HG02840 (cell line): ENCODE results near the gene HTATIP2.
"Not testable (repeated sequence)": the region's sequence is repeated elsewhere in the genome, so short reads cannot be mapped to it uniquely, and the experiment has no call there.

Experiments used
- ATAC-seq: cut with Tn5 transposase; IDR thresholded peaks from one replicate; pipeline ENCODE4 v1.9.1; 2021; ENCODE audit warnings: mild to moderate bottlenecking, moderate library complexity, moderate number of reproducible peaks; ENCODE audit not compliant: unreplicated experiment, low FRiP score

Gene HTATIP2

DNA sequence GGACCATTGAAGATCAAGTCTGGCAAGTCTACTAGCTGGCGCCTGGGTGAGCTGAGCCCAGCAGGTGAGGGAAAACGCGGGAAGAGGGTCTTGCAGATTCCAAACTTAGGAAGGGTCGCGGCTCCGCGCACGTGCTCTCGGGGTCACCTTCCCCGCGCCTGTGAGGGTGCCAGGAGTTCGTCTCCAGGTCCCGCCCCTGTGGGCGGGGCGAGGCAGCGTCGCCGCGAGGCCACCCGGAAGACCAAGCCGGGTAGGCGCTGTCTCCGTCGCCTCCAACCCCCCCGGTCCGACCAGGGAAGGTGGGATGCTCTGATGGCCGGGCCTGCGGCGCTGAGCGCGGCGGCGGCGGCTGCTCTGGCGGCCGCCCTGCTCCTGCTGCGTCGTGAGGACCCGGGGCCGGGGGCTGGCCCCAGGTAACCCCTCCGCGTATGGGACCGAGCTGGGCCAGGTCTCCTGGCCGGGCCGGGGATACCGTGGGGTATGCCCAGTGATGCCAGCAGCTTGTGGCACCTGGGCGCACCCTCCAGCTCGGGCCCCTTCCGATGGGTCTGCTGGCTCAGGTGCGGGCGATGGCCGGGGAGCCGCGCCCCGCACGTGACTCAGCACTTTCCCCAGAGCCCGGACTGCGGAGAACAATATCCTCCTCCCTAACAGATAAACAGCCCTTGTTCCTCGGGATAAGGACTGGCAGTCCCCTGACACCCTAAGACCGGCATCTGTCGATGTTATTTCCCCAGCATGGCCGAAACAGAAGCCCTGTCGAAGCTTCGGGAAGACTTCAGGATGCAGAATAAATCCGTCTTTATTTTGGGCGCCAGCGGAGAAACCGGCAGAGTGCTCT lies at the start of gene HTATIP2:
Gene HTATIP2, plus strand, starts transcription at position 215 of the 841 bp plus-strand sequence. Its CDS starts 524 bp downstream, at position 739.
- peak; percentile 90 for ATAC-seq

DNA sequence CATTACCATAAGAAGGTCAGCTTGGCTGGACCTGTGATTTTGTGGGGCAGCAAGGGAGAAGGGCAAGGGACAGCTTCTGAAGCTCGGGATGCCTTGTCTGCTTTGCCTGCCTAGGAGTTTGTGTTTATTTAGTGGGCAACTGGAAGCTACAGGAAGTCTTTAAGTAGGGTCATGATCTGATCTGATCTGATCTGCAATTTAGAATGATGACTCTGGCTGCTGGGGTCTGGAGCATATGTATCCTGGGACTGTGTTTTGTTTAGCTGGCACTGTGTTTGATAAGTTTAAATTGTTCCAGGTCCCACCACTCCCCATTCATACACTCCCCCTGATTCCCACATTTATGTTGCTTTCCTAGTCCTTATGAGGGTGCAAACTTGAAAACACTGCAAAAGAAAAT lies 47.7 kb upstream of the HTATIP2 start:
- no peak for ATAC-seq

DNA sequence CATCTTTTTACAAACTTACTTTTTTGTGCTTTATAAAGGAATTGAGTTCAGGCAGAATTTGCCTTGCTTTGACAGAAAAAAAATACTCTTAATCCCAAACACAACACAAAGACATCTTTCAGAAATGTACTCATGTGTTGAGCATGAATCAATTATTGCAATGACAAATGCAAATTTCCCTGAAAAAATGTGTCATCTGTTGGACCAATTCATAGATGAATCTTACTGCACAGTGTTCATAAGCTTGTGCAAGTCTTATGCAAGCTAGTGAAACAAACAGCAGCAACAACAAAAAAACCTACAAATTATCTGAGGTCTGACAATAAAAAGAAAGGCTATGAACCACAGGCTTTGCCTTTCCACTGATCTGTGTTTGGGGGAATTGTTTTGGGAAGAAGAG lies 42.3 kb upstream of the HTATIP2 start:
- no peak for ATAC-seq

DNA sequence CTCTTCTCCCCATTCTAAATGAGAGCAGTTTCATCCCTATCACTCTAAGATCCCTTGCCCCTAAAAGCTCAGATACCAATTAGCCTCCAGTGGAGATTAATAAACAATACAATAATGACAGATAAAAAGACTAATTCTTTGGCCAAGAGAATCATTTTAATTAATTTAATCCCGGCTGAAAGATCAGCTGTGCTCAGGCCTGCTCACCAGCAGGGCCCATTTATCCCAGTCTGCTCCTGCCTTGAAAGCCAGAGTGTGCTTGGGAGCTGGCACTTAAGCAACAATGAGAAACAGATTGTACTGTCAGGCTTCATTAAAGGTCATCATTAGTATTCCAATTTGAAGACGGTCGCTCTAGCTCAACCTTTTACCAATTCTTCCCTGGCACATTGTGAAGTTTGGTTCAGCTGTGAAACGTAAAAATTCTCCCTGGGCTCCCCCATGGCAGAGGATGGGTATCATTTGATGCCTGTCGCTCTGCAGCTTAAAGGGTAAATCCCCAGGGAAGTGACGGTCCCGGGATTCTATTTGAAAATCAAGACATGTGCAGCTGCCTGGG lies 36.1 kb upstream of the HTATIP2 start:
- no peak for ATAC-seq

DNA sequence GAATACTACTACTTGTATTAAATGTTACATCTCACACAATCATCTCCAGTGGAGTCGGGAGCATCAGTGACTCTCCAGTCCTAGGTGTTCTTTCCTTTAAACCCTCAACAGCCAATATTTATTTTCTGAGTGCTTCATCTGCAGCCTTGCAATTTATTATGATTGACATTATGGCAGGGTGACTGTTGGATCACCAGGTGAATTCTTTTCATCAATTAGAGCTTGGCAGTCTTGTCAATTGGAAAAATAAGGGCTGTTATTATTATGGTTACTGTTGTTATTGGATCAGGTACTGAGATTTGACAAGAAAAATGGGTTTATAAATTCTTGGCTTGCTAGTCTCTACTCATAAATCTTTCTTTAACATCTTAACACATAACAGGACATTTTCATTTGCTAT lies 27.5 kb upstream of the HTATIP2 start:
- ATAC-seq, result no peak

DNA sequence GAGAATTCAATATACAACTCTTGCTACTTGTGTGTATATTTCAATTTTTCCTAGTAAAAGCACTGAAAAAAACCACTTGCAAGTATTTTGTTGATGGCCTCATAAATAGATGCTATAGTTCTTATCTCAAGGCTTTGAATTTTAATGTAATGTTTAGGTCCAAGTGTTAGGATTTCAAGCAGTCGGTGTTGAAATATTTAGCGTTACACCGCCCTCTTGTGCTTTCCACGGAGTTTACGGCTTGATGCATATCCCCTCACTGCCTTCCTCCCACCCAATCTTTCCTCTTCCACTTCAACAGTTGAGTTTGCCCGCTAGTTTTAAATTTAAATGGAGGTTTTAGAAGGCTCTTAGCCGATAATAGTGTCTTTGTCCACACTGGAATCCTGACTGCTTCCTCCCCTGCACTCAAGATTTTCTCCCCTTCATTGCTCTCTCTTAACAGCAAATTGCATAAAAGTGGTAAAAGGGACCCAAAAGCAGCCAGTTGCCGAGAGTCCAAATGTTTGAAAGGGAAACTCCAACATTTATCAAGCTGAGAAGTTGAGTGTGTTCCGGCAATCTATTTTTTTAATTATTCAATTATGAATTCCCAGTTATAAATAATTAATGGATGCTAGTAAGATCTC lies 25.9 kb upstream of the HTATIP2 start:
- no peak for ATAC-seq

DNA sequence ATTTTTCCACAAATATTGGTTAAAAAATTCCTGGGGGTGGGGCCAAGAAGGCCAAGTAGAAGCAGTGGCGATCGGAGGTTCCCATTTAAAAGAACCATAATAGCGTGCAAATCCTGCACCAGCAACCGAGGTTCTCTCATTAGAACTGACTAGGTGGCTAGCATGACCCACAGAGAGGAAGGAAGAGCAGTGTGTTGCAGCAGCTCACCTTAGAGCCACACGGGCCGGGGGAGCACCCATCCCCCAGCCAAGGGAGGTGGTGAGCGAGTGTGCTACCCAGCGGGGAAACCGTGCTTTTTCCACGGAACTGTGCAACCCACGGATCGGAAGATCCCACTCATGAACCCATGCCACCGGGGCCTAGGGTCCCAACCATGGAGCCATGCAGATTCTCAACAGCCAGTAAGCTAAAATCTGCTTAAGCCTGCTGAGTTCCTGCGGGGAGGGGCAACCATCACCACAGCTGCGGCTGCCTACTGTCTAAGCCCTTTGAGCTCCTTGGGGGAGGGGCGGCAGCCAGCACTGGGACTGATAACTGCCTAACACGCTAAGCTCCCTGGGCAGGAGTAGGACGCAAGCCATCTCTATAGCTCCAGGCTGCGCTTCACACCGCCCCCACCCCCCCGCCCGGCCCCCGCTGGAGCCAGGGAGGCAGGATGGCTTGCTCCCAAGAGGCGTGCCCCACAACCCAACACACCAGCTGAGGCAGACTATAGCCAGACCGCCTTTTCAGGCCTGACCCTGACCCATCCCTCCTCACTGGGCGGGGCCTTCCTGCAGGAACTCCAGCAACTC lies 21.0 kb upstream of the HTATIP2 start:
- no peak for ATAC-seq

DNA sequence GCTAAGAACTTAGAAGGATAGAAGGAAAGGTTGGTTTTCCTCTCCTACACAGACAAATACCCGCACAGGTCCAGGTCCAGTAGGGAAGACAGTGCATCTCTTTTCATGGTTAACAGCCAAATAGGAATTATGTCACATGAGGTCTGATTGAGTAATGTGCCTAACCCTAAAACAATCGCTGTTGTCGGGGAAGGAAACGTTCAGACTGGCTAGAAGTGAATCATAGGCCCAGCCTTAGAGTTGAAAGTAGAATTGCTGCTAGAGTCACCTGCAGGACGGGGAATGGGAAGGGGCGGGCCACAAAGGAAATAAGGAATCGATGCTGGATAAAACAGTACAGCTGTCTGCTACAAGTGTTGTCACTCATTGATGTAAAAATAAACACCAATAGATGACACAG lies 12.4 kb upstream of the HTATIP2 start:
- ATAC-seq, result no peak

DNA sequence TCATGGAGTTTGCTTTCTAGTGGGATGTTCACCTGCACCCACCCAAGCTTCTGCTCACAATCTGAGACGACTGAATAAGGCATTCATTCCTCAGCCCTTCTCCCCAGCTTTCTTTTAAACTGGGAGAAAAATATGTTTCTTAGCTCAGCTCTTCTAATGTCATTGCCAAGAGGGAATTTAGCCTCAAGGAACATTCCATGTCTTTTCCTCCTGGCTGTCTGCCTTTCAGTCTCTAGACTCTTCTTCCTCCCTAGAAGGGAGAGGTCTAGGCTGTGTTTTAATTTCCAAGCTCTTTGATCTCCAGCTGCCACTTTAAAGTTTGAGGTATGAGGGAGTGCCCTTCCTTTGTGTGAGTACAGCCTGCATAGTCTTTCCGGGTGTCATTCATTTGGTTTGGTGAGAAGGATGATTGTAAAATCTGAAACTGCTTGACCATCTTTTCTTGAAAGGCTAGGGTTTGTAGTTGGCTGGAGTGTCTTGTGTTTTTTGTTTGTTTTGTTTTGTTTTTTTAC lies 11.7 kb upstream of the HTATIP2 start:
- no peak for ATAC-seq

DNA sequence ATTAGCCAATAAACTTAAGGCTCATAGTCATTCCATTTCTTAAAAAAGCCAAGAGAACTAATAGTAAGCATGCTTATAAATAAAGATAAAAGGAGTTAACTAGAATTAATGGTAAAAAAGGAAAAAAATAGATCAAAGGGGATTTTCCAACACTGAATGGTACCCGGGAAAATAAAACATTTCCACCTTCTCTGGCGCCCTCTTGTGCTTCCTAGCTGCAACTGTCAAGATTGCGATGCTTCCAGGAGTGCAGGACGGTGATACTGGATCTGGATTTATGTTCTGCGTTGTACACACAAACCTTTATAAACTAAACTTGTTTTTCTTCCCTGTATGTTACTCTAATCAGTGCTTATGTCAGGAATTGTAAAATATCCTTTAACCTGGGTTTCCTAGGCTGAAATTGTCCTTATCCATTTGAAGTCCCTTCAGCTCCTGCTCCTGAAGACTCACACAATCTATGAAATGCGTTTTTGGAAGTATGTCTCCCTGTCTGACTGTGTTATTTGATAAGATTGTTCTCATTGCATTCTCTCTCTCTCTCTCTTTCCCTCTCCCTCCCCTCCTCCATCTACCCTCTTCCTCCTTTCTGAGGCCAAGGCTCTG lies 9.6 kb upstream of the HTATIP2 start:
- ATAC-seq, result no peak

DNA sequence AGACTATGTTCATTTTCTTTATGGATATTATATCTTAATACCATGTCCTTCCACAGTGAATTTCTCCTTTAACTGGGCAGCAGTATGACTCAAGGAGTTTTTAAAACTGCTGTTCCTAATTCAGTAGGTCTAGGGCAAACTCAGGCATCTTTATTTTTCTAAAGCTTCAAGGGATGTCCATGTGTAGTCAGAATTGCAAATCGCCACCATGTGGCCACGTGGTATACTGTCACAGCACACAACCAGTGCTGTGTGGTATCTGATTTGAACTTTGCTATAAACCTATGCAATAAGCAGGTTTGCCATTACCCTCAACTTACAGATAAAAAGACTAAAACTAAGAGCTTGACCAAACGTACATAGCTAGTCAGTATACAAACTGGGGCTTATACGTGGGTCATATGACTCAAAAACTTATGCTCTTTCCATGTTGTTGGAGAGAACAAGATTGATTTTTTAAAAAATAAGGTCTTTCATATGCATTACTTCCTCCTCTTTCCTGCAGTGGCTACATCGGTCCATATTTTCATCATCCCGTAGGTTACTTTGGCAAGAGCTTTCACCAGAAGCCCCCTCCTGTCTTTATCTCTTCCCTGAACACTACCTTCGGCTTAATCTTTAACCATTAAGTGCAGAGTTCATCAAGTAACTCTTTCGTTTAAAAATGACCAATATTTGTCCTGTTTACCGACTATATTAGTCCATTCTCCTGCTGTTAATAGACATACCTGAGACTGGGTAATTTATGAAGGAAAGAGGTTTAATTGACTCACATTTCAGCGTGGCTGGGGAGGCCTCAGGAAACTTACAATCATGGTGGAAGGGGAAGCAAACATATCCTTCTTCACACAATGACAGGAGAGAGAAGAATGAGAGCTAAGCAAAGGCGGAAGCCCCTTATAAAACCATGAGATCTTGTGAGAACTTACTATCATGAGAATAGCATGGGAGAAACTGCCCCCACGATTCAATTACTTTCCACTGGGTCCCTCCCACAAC lies 8.0 kb upstream of the HTATIP2 start:
- ATAC-seq, result peak; percentile 71

DNA sequence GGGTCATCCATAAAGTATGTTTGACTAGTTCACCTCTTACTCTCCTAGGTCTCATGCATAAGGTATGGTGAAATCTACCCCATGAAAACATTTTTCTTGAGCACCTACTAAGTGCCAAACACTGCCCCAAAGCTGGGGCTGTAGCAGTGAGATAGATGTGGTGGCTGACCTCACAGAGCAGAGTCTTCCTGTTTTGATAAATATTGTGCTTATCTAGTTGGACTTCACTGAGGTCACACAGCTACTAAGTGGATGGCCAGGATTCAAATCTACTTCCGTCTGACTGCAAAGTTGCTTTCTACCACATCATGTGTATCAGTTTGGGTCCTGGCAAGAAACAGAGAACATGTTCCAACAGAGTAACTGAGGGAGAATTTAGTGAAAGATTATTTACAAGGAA lies 6.4 kb upstream of the HTATIP2 start:
- ATAC-seq, result no peak

DNA sequence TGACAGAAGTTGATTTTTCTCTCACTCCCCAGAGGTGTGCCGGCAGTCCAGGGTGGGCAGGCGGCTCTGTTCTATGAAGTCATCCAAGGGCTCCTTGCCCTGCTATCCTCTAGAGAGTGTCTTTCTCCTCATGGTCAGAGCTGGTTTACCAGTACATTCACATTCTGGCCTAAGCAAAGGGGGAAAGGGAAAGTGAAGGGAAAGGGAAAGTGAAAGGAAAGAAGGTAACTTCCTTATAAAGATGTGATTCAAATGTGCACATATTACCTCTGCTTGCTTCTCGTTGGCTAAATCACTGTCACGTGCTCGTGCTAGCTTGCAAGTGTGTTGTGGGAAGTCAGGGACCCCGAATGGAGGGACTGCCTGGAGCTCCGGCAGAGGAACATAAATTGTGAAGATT lies 2.9 kb upstream of the HTATIP2 start:
- ATAC-seq, result no peak

DNA sequence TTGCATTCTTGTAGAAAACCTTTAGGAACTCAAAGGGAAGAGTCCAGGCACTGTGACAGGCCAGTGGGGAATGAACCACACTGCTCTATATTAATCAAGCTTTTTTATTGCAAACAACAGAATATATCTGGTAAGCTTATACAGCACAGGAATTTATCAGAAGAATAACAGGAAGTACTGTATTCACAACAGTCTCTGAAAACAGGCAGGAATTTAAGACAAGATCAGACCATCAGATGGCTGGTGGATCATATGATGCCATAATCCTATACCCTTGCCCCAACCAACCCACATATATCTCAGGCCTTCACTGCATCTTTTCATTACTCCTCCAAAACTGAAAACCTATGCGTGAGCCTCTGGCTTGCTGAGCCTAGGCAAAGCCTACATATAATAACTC lies 1.0 kb upstream of the HTATIP2 start:
- ATAC-seq, result no peak

DNA sequence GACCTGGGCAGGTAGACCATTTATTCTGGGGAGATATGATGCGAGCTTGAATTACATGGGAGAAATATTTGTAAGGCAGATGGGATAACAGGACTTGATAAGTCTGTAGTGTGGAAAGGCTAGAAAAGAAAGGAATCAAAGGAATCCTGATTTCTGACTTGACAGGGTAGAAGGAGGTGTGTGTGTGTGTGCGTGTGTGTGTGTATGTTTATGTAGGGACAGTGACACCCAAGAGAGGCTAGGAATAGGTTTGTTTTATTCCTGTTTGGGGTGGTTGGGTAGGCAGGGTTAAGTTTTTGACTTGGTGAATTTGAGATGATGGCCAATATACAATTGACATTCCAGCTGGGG lies 390 bp upstream of the HTATIP2 start:
- no peak for ATAC-seq

DNA sequence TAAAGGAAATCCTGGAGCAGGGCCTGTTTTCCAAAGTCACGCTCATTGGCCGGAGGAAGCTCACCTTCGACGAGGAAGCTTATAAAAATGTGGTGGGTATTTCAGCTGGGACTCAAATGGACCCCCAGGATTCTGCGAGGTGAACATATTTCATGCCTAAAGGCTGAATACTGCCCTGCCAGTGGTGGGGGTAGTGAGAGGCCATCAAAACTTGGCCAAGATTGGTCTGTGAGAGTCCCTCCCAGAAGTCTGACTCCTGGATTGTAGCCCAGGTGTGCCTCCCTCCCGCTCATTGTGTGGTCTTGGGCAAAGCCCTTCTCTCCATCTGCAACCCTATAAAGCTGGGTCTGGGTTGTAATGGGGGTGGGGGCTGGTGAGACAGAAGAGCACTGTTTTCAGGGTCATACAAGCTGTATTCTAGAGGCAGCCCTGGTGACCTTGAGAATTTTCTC lies 853 bp downstream of the HTATIP2 start:
- no peak for ATAC-seq

DNA sequence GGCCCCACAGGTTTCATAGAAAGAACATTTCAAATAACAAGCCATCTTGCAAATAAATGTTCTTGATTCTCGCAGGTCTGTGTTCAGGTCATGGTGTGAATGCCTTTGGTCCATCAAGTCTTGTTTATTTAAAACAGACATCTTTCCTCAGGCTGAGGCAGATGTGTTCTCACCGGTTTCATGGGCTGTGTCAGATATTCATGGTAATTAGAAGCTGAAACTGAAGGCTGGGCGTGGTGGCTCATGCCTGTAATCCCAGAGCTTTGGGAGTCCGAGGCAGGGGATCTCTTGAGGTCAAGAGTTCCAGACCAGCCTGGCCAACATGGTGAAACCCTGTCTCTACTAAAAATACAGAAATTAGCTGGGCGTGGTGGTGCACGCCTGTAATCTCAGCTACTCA lies 2.0 kb downstream of the HTATIP2 start:
- not testable (repeated sequence) for ATAC-seq

DNA sequence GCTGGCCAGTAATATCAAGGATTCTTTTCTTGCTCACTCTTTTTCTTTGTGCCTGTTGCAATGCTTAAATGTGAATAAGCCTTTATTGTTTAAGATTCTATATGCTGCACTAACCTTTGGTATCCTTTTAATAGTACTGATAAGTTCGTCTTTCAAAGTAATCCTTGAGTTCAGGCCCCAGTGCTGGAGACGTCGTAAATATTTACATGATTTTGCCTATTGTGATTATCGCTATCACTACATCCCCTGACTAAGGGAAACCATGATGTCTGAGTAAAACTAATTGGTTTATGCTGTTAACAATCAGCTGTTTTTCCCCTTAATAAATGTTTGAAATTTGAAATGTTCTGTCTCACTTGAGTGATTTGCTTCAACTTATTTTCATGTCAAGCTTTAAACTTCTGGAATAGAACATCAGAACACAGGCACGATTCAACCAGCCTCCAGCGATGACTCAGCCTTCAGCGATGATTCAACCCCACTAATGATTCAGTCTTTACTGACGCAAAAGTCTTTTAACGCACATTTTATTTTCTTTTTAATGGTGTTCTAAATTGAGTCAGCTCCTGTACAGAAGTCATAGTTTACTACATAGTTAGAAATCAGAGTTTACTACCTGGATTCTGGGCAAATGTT lies 3.9 kb downstream of the HTATIP2 start:
- no peak for ATAC-seq

DNA sequence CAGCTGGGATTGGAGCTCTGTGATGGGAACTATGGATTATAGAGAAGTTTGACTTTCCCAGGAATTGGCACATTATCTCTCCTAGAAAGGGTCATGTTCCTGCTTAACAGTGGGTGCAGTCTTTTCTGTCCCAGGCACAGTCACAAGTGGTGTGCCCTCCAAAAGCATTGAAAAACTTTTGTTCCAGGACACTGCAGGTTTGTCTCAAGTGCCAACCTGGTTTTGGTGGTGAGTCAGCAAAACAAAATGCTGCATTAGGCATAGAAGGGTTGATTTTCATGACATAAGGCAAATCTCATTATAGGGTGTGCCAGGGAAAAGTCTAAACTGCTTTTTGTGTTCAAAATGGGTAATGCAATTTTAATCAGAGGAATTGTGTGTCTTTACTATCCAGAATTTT lies 4.9 kb downstream of the HTATIP2 start:
- ATAC-seq, result no peak
